A549 (cell line): Measurements from ENCODE around the gene ADAM29.

Source experiments
- CHD2 ChIP-seq: fragments of 150-350 bp; IDR thresholded peaks from 2 replicates; pipeline ENCODE4 v1.6.1; 2014; ENCODE audit warnings: low read length; ENCODE audit not compliant: partially characterized antibody
- JUN ChIP-seq, 2 experiments: fragments of >200 bp; sonication (Bioruptor Twin); formaldehyde crosslinking; IDR thresholded peaks; 2 replicates in 1 of 2; 3 replicates in 1 of 2; pipeline ENCODE4 v1.6.1; 2016 to 2017
- RAD21 ChIP-seq, 2 experiments: fragments of >200 bp in 1 of 2; sonication (Bioruptor Twin) in 1 of 2; formaldehyde crosslinking in 1 of 2; IDR thresholded peaks in 1 of 2; conservative IDR thresholded peaks in 1 of 2; 2 replicates in 1 of 2; 3 replicates in 1 of 2; pipeline ENCODE4 v1.6.1; 2012 to 2018; ENCODE audit warnings: inconsistent platforms in 1 of 2
- ZSCAN20 ChIP-seq: fragments of 250-450 bp; sonication (Bioruptor Pico); IDR thresholded peaks from 2 replicates; pipeline ENCODE4 v1.8.0; 2022; ENCODE audit warnings: mild to moderate bottlenecking, moderate library complexity
- TF ChIP-seq, protein P1 (sequence below): fragments of >200 bp; sonication (Bioruptor Twin); formaldehyde crosslinking; IDR thresholded peaks from 3 replicates; pipeline ENCODE4 v1.5.1; 2016

DNA sequence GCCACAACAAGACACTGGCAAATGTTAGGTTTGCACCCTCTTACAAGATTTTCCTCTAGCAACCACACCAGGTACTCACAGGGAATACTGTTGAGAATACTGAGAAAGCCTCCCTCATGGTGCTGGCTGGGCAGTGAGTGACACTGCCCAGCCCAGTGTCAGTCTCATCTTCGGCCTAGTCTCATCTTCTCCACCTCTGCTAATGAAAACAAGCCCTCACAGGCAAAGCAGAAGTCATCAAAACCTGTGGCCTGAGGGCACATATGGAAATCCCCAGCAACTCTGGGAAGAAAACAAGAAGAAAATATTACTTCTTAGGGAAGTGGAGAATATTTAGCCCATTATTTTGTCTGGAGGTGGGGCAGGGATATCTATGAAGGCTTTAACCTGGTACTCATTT is 7.9 kb upstream of the ADAM29 start:
- TF ChIP-seq RAD21 (conservative IDR thresholded peaks at IDR 0.05 in 1 of 2, IDR thresholded peaks at IDR 0.05 in 1 of 2) = no peak
- no peak for TF ChIP-seq ZSCAN20 (CRISPR knock-in tag)
- no peak for TF ChIP-seq CHD2
- no peak for TF ChIP-seq JUN (IDR thresholded peaks at IDR 0.05)
- TF ChIP-seq, protein P1, sequence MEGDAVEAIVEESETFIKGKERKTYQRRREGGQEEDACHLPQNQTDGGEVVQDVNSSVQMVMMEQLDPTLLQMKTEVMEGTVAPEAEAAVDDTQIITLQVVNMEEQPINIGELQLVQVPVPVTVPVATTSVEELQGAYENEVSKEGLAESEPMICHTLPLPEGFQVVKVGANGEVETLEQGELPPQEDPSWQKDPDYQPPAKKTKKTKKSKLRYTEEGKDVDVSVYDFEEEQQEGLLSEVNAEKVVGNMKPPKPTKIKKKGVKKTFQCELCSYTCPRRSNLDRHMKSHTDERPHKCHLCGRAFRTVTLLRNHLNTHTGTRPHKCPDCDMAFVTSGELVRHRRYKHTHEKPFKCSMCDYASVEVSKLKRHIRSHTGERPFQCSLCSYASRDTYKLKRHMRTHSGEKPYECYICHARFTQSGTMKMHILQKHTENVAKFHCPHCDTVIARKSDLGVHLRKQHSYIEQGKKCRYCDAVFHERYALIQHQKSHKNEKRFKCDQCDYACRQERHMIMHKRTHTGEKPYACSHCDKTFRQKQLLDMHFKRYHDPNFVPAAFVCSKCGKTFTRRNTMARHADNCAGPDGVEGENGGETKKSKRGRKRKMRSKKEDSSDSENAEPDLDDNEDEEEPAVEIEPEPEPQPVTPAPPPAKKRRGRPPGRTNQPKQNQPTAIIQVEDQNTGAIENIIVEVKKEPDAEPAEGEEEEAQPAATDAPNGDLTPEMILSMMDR = no peak
